Kidney capillary endothelial cell (primary cell): ENCODE data around the gene ARHGEF1.

Experiments used
- DNase-seq: peaks from one replicate; pipeline ENCODE4 v3.0.0-alpha.2; 2018; ENCODE audit warnings: low spot score

The ARHGEF1 gene, protein sequence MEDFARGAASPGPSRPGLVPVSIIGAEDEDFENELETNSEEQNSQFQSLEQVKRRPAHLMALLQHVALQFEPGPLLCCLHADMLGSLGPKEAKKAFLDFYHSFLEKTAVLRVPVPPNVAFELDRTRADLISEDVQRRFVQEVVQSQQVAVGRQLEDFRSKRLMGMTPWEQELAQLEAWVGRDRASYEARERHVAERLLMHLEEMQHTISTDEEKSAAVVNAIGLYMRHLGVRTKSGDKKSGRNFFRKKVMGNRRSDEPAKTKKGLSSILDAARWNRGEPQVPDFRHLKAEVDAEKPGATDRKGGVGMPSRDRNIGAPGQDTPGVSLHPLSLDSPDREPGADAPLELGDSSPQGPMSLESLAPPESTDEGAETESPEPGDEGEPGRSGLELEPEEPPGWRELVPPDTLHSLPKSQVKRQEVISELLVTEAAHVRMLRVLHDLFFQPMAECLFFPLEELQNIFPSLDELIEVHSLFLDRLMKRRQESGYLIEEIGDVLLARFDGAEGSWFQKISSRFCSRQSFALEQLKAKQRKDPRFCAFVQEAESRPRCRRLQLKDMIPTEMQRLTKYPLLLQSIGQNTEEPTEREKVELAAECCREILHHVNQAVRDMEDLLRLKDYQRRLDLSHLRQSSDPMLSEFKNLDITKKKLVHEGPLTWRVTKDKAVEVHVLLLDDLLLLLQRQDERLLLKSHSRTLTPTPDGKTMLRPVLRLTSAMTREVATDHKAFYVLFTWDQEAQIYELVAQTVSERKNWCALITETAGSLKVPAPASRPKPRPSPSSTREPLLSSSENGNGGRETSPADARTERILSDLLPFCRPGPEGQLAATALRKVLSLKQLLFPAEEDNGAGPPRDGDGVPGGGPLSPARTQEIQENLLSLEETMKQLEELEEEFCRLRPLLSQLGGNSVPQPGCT

DNA sequence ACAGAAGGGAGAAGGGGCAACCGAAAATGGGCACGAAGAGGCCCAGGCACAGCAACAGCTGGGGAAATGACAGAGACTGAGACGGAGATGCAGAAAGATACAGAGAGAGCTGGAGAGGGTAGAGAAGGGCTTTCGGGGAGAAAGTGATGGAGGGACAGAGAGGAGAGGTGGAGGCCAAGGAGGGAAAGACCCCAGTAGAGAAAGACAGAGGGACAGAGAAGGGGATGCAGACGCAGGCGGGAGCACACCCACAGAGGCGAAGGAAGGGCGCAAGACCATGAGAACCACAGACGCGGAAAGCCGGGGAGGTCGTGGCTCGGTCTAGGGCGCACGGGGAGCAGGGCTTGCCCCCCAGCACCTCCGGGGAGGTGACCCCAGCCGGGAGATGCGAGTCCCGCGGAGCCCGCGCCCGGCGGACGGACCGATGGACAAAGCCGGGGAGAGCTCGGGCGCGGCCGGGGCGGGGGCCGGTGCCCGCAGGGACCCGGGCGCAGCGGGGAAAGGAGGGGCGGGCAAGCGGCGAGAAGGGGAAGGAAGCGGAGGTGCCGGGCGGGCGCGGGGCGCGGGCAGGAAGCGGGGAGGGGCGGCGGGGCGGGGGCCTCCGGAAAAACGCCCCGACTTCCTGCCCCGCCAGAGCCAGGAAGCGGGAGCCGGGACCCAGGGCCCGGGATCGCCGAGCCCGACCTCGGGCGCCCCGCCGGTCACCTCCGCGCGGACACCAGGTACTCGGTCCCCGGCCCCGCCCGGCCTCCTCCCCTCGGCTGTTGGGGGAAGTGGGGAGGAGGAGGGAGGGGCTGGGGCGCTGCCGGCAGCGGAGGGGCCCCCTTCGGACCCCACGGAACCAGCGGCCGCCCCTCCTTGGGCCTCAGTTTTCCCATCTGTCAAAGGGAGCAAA, at the start of gene ARHGEF1:
Gene ARHGEF1 (plus strand): TSS at position 617 of the 895 bp plus-strand sequence. CDS start 4,899 bp downstream, outside the sequence.
- peak; percentile 55 for DNase-seq

DNA sequence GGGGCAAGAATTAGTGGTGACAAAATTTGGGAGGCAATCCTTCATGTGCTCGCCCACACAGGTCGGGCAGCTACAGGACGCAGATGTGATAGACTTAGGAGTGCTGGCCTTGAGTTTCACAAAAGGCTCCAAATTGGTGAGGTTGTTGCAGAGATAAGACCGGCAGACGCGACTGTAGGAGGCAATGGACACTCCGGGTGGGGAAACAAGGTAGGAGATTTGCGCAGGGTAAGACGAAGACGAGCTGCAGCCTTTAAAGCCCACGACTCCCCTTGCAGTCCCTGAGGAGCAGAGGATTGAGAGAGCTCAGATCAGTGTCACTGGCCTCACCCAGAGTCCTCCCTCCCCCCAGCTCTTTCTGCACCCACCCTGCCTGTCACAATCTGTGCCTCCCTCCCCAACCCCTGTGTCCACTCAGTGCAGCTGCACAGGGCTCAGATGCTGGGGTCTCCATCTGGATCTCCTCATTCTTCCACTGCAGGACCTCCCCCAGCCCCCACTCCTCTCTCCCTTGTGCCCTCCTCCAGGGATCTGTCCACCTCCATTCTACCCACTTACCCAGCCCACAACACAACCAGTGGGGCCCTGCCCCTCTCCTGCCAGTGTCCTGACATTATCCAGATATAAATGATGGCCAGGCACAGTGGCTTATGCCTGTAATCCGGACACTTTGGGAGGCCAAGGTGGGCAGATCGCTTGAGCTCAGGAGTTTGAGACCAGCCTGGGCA, 44.8 kb upstream of the ARHGEF1 start:
- DNase-seq, result no peak

DNA sequence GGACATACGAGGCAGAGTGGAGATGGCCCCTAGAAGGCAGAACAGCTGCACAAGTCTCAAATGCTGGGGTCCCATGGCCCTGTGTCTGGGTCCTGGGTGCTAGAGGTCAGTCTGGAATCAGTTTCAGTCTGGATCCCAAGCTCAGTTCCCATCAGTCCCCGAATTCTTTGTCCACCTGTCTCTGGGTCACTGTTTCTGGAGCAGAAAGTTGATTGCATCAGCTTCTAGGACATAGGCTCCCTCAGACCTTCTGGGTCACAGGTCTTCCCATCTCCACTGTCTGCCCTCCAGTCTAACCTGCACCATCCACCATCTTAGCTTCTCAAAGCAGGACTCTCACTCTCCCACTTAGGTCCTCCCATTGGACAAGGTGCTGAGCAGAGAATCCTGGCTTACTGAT, 43.8 kb upstream of the ARHGEF1 start:
- no peak for DNase-seq

- no peak for DNase-seq
These were observed 39.6 kb upstream of the ARHGEF1 start for GRCh38 chr19:41843371-41843770.

- no peak for DNase-seq
These were observed 38.4 kb upstream of the ARHGEF1 start, which contains the start of gene LYPD4 for GRCh38 chr19:41844601-41845000. LYPD4 (minus strand) TSS chr19:41844683; CDS start chr19:41839285, 5,398 bp downstream.

DNA sequence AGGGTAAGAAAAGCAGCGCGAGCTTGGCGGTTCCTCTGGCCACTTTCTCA, 38.2 kb upstream of the ARHGEF1 start, which contains the start of gene DMRTC2:
Gene DMRTC2 (plus strand): TSS at position 42 of the 50 bp plus-strand sequence. CDS start 2,387 bp downstream, outside the sequence.
- no peak for DNase-seq

DNA sequence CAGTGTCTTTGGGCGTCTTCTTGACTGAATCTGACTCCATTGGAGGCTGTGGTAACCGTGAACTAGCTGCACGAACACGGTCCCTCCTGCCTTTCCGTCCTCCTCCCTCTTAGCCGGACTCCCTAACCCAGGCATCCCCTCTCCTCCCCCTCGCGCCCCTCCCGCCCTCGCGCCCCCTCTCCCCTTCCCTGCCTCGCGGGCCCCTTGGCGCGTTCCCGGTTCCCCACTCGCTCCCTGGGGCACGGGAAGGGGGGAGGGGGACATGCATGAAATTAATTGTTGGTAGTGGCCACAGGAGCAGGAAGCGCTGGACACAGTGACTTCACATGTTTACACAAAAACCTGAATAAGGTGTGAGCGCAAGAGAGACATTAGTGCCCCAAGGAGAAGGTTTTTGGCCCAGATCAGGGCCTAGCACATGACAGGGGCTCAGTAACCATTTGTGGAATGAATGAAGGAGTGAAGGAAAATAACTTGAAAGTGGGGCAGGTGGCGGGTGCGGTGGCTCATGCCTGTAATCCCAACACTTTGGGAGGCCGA, 37.9 kb upstream of the ARHGEF1 start:
- no peak for DNase-seq

- DNase-seq, result no peak
These were observed 35.5 kb upstream of the ARHGEF1 start for GRCh38 chr19:41847351-41848105.

GRCh38 chr19:41848666-41849065, 34.3 kb upstream of the ARHGEF1 start:
- DNase-seq, result no peak

GRCh38 chr19:41849067-41849466, 33.9 kb upstream of the ARHGEF1 start:
- no peak for DNase-seq

DNA sequence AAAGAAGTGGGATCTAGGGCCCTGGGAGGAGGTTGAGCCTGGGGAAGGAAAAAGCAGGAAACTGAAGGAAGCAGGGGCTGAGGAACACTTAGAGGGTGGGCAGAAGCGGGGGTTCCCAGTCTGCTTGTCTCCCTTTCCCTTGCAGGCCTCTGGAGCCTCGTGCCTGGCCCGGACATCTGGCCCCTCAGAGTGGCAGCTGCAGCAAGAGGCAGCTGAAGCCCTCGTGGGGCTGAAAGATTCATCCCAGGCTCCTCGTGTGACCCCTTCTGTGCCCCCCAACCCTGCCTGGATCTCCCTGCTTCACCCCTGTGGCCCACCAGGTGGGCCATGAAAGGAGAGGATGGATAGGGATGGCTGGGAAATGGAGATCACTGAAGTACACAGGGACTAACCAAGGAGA, 32.6 kb upstream of the ARHGEF1 start:
- DNase-seq, result no peak

- DNase-seq, result no peak
These were observed 31.5 kb upstream of the ARHGEF1 start for GRCh38 chr19:41851456-41851855.

DNA sequence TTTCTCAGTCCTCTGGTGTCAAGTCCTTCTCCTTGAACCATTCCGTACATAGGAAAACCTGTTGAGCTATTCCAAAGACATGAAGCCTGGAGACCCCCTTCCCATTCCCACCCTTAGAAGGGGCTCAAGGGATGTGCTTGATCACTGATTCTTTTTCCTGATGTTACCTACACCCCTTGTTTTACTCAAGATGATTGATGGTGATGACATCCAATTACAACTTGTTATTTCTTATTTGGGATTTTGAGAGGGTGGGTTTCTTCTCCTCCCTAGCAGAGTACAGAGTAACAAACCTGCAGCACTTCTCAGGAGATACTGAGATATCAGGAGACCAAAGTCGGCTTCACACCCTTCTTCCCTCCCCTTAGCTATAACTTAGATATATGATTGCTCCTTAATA, 29.6 kb upstream of the ARHGEF1 start:
- DNase-seq, result no peak

DNA sequence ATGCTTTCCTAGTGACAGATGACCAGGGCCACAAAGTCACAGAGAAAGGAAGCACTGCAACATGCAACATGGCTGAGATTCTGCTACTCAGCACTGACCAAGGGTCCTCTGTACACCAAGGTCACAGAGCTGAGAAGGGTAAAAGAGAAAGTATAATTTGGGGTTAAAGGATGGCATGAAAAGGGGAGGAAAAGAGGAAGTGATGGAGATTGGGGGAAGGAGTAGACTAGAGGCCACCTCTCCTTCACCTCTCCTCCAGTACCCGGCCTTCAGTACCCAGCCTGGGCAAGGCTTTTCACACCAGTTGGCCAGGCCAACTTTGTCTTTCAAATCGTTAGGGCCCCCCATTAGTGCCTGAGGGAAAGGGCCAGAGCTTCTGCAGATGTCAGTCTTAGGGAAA, 29.2 kb upstream of the ARHGEF1 start:
- DNase-seq, result no peak

DNA sequence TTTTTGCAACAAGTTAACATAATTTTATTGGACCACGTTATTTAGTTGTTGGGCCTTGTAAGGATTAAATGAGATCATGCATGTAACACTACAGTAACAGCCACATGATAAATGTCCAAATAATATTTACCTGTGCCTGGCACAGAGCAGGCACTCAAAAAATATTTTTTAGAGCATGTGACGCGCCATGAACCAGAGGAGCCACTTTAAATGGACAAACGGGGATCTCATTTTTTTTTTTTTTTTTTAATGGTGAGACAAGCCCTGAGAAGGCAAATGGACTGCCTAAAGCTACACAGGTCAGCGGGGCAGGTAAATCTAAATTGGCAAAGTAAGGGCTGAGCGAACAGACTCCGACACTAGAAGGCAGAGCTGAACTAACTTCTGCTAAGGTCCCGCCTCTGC, 23.8 kb upstream of the ARHGEF1 start:
- DNase-seq, result no peak

DNA sequence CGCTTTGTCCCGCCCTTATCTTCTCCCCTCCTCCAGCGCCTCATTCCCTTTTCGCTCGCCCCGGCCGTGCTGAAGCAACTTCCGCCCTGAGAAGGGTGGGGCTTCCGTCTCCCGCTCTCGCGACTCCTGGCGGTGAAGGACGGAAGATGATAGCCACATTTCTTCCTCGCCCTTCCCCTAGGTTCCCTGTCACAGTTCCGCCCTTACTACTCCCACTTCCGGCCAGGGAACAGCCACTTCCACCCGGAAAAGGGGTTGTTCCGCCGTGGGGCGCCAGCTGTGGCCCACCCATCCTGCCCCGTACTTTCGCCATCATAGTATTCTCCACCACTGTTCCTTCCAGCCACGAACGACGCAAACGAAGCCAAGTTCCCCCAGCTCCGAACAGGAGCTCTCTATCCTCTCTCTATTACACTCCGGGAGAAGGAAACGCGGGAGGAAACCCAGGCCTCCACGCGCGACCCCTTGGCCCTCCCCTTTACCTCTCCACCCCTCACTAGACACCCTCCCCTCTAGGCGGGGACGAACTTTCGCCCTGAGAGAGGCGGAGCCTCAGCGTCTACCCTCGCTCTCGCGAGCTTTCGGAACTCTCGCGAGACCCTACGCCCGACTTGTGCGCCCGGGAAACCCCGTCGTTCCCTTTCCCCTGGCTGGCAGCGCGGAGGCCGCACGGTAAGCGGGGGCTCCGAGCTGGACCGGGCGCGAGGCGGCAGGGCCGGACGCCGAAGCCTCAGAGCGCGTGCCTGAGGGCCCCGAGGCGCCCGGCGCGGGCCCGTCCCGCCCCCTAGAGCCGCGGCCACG, 23.2 kb upstream of the ARHGEF1 start, which contains the start of gene RPS19:
Gene RPS19 (plus strand): TSS at position 638 of the 801 bp plus-strand sequence. CDS start 520 bp downstream, outside the sequence.
- DNase-seq, result peak; percentile 97

- no peak for DNase-seq
These were observed 22.4 kb upstream of the ARHGEF1 start for GRCh38 chr19:41860419-41861115.

GRCh38 chr19:41861116-41861768, 21.7 kb upstream of the ARHGEF1 start:
- no peak for DNase-seq
